Common myeloid progenitor, CD34-positive (primary cell): ENCODE measurements around the gene SART1. TPM values are rescaled to one million over a fixed set of nuclear protein-coding genes. Genes with fewer than 3 reads are reported as not detected.

Experiments
- CTCF ChIA-PET: fragments of 350-600 bp; sonication (Branson Sonifier 250); formaldehyde crosslinking; loops from one replicate; lab custom pipeline; 2021; ENCODE audit warnings: antibody characterized with exemption; lab: Charles Lee
- POLR2A ChIA-PET: fragments of 350-600 bp; sonication (Branson Sonifier 250); formaldehyde crosslinking; loops from one replicate; lab custom pipeline; 2021; ENCODE audit warnings: antibody characterized with exemption; lab: Charles Lee
- DNase-seq, 3 donors: peaks; one replicate each; pipeline versions ENCODE4 v3.0.0 to v3.0.0-alpha.2; 2013
- H3K27ac ChIP-seq, 2 experiments: 1 replicate in 1 of 2; 2 replicates in 1 of 2; pipeline ENCODE4 v1.7.0; 2013; ENCODE audit warnings: inconsistent platforms in 2 of 2, low read length in 2 of 2, mild to moderate bottlenecking in 2 of 2, low read depth in 1 of 2, moderate library complexity in 1 of 2; ENCODE audit not compliant: severe bottlenecking in 2 of 2, insufficient read depth in 1 of 2, poor library complexity in 1 of 2
- H3K27me3 ChIP-seq, 5 experiments: replicated peaks in 2 of 5; 1 replicate in 3 of 5; 2 replicates in 2 of 5; pipeline versions ENCODE4 v1.6.1 to v1.7.0; 2013; ENCODE audit warnings: low read length in 4 of 5, mild to moderate bottlenecking in 2 of 5, moderate library complexity in 2 of 5, inconsistent platforms in 1 of 5; ENCODE audit not compliant: insufficient read depth in 5 of 5, control insufficient read depth in 4 of 5
- H3K36me3 ChIP-seq, 4 experiments: 1 replicate in 2 of 4; 2 replicates in 2 of 4; pipeline versions ENCODE4 v1.6.1 to v1.7.0; 2013; ENCODE audit warnings: low read length in 3 of 4, control low read depth in 1 of 4, mild to moderate bottlenecking in 1 of 4; ENCODE audit not compliant: control insufficient read depth in 4 of 4, insufficient read depth in 4 of 4
- H3K4me1 ChIP-seq, 4 experiments: 1 replicate in 3 of 4; 2 replicates in 1 of 4; pipeline versions ENCODE4 v1.6.1 to v1.7.1; 2013; ENCODE audit warnings: low read length in 3 of 4, mild to moderate bottlenecking in 3 of 4, control low read depth in 1 of 4, inconsistent platforms in 1 of 4, moderate library complexity in 1 of 4; ENCODE audit not compliant: control insufficient read depth in 4 of 4, insufficient read depth in 4 of 4; ENCODE audit errors: control extremely low read depth in 1 of 4
- H3K4me3 ChIP-seq, 7 experiments: 1 replicate in 4 of 7; 2 replicates in 3 of 7; pipeline versions ENCODE4 v1.5.1 to v1.7.0; 2013; ENCODE audit warnings: mild to moderate bottlenecking in 7 of 7, low read length in 6 of 7, moderate library complexity in 6 of 7, inconsistent platforms in 2 of 7, low read depth in 2 of 7, control low read depth in 1 of 7; ENCODE audit not compliant: insufficient read depth in 4 of 7, control insufficient read depth in 1 of 7; ENCODE audit errors: extremely low read depth in 1 of 7
- H3K9me3 ChIP-seq, 5 experiments: 1 replicate in 4 of 5; 2 replicates in 1 of 5; pipeline versions ENCODE4 v1.6.1 to v1.7.1; 2013; ENCODE audit warnings: low read length in 4 of 5, mild to moderate bottlenecking in 2 of 5, inconsistent platforms in 1 of 5, low read depth in 1 of 5, moderate library complexity in 1 of 5; ENCODE audit not compliant: control insufficient read depth in 4 of 5, insufficient read depth in 2 of 5; ENCODE audit errors: control extremely low read depth in 1 of 5
- WGBS: methylation state at CpG from one replicate; pipeline ENCODE4 v1.1.5; 2013; ENCODE audit not compliant: insufficient coverage; 5-methylcytosine and 5-hydroxymethylcytosine counted together
- polyA plus RNA-seq: library from polyadenylated mRNA; unstranded; fragments of 120-200 nt; gene quantifications from one replicate; pipeline ENCODE4 v1.2.1, GENCODE V29; 2013

SART1 gene, protein sequence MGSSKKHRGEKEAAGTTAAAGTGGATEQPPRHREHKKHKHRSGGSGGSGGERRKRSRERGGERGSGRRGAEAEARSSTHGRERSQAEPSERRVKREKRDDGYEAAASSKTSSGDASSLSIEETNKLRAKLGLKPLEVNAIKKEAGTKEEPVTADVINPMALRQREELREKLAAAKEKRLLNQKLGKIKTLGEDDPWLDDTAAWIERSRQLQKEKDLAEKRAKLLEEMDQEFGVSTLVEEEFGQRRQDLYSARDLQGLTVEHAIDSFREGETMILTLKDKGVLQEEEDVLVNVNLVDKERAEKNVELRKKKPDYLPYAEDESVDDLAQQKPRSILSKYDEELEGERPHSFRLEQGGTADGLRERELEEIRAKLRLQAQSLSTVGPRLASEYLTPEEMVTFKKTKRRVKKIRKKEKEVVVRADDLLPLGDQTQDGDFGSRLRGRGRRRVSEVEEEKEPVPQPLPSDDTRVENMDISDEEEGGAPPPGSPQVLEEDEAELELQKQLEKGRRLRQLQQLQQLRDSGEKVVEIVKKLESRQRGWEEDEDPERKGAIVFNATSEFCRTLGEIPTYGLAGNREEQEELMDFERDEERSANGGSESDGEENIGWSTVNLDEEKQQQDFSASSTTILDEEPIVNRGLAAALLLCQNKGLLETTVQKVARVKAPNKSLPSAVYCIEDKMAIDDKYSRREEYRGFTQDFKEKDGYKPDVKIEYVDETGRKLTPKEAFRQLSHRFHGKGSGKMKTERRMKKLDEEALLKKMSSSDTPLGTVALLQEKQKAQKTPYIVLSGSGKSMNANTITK
- 39.6 TPM for polyA plus RNA-seq

DNA sequence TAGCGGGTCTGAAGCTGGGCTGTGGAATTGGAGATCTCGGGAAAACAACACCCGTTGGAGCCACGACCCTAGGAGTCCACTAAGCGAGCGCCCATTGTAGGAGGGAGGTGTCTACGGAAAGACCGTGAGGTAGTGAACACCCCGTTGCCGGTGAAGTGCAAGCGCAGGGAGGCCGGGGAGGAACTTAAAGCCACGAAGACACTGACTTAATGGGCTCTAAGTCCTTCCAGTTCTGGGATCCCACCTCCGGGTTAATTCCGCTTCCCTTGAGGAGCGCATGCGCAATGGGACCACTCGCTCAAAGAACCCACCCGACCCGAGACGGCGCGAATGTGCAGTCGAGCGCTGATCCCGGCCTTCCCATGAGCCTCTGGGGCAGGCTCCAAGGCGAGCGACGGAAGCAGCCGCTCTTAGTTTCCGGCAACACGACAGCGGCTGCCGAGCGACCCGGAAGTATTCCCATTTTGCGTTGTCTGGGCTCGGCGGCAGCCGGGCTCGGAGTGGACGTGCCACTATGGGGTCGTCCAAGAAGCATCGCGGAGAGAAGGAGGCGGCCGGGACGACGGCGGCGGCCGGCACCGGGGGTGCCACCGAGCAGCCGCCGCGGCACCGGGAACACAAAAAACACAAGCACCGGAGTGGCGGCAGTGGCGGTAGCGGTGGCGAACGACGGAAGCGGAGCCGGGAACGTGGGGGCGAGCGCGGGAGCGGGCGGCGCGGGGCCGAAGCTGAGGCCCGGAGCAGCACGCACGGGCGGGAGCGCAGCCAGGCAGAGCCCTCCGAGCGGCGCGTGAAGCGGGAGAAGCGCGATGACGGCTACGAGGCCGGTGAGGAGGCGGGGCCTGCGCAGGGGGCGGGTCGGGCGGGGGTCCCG lies at the start of gene SART1:
Gene SART1, plus strand, starts transcription at position 468 of the 874 bp plus-strand sequence. Its CDS starts 47 bp downstream, at position 515.
- ChIA-PET CTCF (interaction anchor here (0.6 to 3.2 kb wide), 8 partner anchors 9 to 71 kb away, joined by 3 to 6 read pairs (median 4); partner anchors contain the start of gene CCDC85B), POLR2A (interaction anchor here (0.9 to 1.2 kb wide), 4 partner anchors 38 to 70 kb away, joined by 3 to 5 read pairs (median 4); partner anchors contain the start of gene FOSL1)
- peaks cover 12 to 29% (median 22%) of the 10 kb centered on the region in 4 experiments for H3K4me1 ChIP-seq
- peaks cover 0 to 29% (median 25%) of the 10 kb centered on the region in 4 experiments for H3K36me3 ChIP-seq
- H3K27ac ChIP-seq, result peak within 1 kb of the TSS; percentile 92 to 95
- H3K9me3 ChIP-seq, result no peaks in the 10 kb centered on the region
- DNase-seq, result peak; percentile 98 to 99 (median 98)
- peak within 1 kb of the TSS; percentile 67 to 96 (median 90) for H3K4me3 ChIP-seq
- WGBS, result under 1% methylated on average over 84 of the region's 97 CpGs
- no peaks in the 10 kb centered on the region for H3K27me3 ChIP-seq

DNA sequence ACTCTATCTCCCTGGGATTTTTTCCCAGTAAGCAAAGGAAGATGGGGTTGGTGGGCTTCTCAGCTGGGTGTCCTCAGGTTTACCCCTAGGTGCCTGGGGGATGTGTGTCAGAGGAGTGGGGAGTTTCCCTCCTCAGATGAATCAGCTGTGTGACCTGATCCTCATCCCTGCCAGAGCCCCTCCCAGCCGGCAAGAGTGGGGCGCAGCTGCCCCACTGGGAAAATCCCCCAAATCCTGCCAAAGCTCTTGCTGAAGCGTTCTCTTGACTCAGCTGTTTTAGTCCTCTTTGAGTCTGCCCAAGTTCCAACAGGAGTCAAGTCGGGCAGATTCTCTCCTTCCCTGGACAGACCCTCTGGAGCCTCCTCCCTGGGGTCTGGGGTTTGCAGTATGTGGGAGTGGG lies 48.7 kb upstream of the SART1 start:
- no peak overlapping the region for H3K4me3 ChIP-seq
- ChIA-PET POLR2A (interaction anchor here (1.4 kb wide), 1 partner anchor 12 kb away, joined by 5 read pairs; the partner anchor contains the start of gene FOSL1), CTCF (interaction anchor here (1.1 to 5.1 kb wide), 2 partner anchors 12 to 156 kb away, joined by 3 to 30 read pairs; partner anchors contain the start of gene FOSL1)
- H3K4me1 ChIP-seq, result peaks cover 0 to 43% (median 36%) of the 10 kb centered on the region in 4 experiments
- no peak overlapping the region for H3K27ac ChIP-seq
- no peak for DNase-seq
- 95% methylated on average over 4 of the region's 4 CpGs for WGBS
- H3K27me3 ChIP-seq, result no peaks in the 10 kb centered on the region
- peaks cover 0 to 8% (median 2%) of the 10 kb centered on the region in 4 experiments for H3K36me3 ChIP-seq
- no peaks in the 10 kb centered on the region for H3K9me3 ChIP-seq

DNA sequence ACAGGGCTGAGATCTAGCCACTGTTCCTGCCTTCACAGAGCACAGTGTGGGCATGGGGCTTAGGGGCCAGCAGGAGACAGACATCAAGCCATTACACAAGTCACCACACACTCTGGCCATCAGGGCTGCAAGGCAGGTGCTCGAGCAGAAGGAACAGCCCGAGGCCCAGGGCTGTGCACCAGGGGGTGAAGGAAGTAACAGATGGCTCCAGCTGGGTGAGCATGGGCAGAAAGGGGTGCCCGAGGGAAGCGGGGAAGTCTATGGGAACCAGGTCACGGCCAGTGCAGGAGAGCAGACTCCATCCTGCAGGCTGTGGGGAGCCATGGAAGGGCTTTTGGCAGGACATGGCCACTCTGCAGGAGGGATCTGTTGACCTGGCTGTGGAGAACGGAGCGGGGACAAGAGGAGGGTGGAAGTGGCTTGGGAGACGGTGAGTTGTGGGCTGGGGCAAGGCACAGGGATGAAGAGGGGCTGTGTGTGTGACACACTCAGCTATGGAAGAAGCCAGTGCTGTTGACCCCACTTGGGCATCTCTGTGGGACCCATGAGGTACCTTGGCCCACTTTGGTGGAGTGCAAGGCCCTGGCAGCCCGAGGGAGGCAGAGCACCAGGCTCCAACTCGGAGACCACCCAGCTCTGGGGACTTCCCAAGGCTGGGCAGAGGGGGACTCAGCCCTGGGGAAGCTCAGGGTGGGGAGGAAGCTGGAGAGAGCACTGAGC lies 46.3 kb upstream of the SART1 start:
- Histone ChIP-seq H3K27me3 (no peaks in the 10 kb centered on the region), H3K27ac (peak overlapping the region in 1 of 2 experiments; percentile 61), H3K9me3 (no peaks in the 10 kb centered on the region), H3K4me3 (peak overlapping the region in 2 of 7 experiments; percentile 33 to 52), H3K4me1 (peaks cover 0 to 52% (median 47%) of the 10 kb centered on the region in 4 experiments), H3K36me3 (peaks cover 0 to 8% (median 2%) of the 10 kb centered on the region in 4 experiments)
- ChIA-PET POLR2A (interaction anchor here (0.5 to 1.9 kb wide), 6 partner anchors 15 to 79 kb away, joined by 3 to 5 read pairs (median 5); partner anchors contain the start of gene FOSL1), CTCF (interaction anchor here (0.6 to 2.4 kb wide), 11 partner anchors 9 to 137 kb away, joined by 3 to 9 read pairs (median 4); partner anchors contain the start of genes CCDC85B and SF3B2)
- DNase-seq, result no peak
- whole genome bisulfite sequencing, result 60% methylated on average over 9 of the region's 10 CpGs

DNA sequence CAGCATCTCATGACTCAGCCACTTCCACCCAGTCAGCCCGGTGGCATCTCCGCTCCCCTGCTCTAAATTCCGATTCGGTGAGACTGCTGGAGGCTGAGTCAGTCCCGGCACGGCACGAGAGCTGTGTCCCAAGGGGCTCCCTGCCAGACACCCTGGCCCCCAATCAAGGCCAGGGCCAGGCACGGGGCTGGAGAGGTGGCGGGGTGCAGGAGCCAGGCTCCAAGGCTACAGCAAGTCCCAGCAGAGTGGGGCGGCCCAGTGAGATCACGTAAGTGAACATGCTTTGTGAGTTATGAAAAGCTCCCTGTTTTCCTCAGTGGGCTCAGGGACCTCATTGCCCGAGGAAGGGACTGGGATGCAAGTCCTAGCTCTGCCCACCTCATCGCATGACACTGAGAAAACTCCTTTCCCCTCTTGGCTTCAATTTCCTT lies 45.7 kb upstream of the SART1 start:
- Histone ChIP-seq H3K27me3 (no peaks in the 10 kb centered on the region), H3K36me3 (peaks cover 0 to 13% (median 3%) of the 10 kb centered on the region in 4 experiments), H3K9me3 (no peaks in the 10 kb centered on the region), H3K4me1 (peaks cover 0 to 58% (median 53%) of the 10 kb centered on the region in 4 experiments), H3K4me3 (peak overlapping the region in 3 of 7 experiments; percentile 6 to 47 (median 33)), H3K27ac (peak overlapping the region in 1 of 2 experiments; percentile 61)
- DNase-seq, result peak; percentile 68 to 89 (median 89)
- CTCF ChIA-PET, result interaction anchor here (0.6 to 2.4 kb wide), 11 partner anchors 10 to 137 kb away, joined by 3 to 9 read pairs (median 4); partner anchors contain the start of genes CCDC85B and SF3B2
- POLR2A ChIA-PET, result interaction anchor here (0.5 to 1.9 kb wide), 6 partner anchors 15 to 78 kb away, joined by 3 to 5 read pairs (median 5); partner anchors contain the start of gene FOSL1
- 24% methylated on average over 12 of the region's 13 CpGs for WGBS

DNA sequence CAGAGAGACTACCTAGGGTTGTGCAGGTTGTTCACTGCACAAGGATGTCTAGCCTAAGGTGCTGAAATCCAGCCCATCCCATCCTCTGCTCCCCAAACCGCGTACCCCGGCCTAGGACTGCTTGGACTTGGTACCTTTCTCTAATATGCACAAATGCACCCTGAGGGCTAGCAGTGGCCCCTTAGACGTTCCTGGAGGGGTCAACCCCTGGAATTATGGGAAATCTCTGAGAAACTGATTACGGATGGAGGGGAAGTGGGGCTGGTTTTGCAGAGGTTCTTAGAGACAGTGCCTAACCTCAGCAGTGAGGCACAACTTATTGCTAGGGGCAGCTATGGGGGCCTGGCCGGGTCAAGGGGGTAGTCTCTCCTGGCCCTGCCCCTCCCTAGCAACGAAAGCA lies 45.1 kb upstream of the SART1 start:
- no peak for DNase-seq
- peak overlapping the region in 2 of 7 experiments; percentile 6 to 47 for H3K4me3 ChIP-seq
- H3K27me3 ChIP-seq, result no peaks in the 10 kb centered on the region
- H3K4me1 ChIP-seq, result peaks cover 0 to 60% (median 53%) of the 10 kb centered on the region in 4 experiments
- ChIA-PET POLR2A (interaction anchor here (1.0 to 1.9 kb wide), 3 partner anchors 18 to 23 kb away, joined by 4 to 5 read pairs (median 5); no protein-coding TSS in a partner anchor), CTCF (interaction anchor here (1.2 to 2.4 kb wide), 6 partner anchors 13 to 50 kb away, joined by 3 to 9 read pairs (median 6); partner anchors contain the start of gene CCDC85B)
- WGBS, result 29% methylated on average over 1 of the region's 7 CpGs
- no peak overlapping the region for H3K27ac ChIP-seq
- no peaks in the 10 kb centered on the region for H3K9me3 ChIP-seq
- H3K36me3 ChIP-seq, result peaks cover 0 to 14% (median 5%) of the 10 kb centered on the region in 4 experiments
